PC-9 (cell line): ENCODE measurements around the gene SUGP2. TPM values are rescaled to one million over a fixed set of nuclear protein-coding genes. Genes with fewer than 3 reads are reported as not detected.

Source experiments
- BruUV-seq: library from RNA; stranded (reverse); fragments of 400-500 nt; replicated peaks from 2 replicates; lab custom pipeline; 2021; lab: Mats Ljungman, UMichigan
- CTCF ChIA-PET: fragments of 300-600 bp; sonication (Branson Sonifier 250); formaldehyde crosslinking; loops from one replicate; lab custom pipeline; 2022; ENCODE audit warnings: antibody characterized with exemption; lab: Charles Lee
- POLR2A ChIA-PET: fragments of 300-600 bp; sonication (Branson Sonifier 250); formaldehyde crosslinking; loops from one replicate; lab custom pipeline; 2022; ENCODE audit warnings: antibody characterized with exemption; ENCODE audit not compliant: unreplicated experiment; lab: Charles Lee
- DNase-seq, 2 experiments: peaks; one replicate each; pipeline versions ENCODE4 v3.0.0 to v3.0.0-alpha.2; 2015 to 2022; ENCODE audit warnings: mixed read lengths in 1 of 2
- H2AFZ ChIP-seq: fragments of 200-600 bp; sonication (generic); 2 replicates; pipeline ENCODE4 v1.8.1; 2017; ENCODE audit warnings: antibody characterized with exemption
- H3F3A ChIP-seq: fragments of 200-600 bp; sonication (generic); 2 replicates; pipeline ENCODE4 v1.8.1; 2017; ENCODE audit warnings: antibody characterized with exemption, mild to moderate bottlenecking, low read depth; ENCODE audit not compliant: insufficient read depth
- H3K27ac ChIP-seq: fragments of 200-600 bp; sonication (generic); 2 replicates; pipeline ENCODE4 v1.6.1; 2016; ENCODE audit warnings: mixed run types
- H3K27me3 ChIP-seq: fragments of 200-600 bp; sonication (generic); 2 replicates; pipeline ENCODE4 v1.6.1; 2016; ENCODE audit warnings: low read depth, mixed run types; ENCODE audit not compliant: insufficient read depth
- H3K36me3 ChIP-seq: fragments of 200-600 bp; sonication (generic); 2 replicates; pipeline ENCODE4 v1.6.1; 2016; ENCODE audit warnings: low read depth, mixed run types
- H3K4me1 ChIP-seq: fragments of 200-600 bp; sonication (generic); replicated peaks from 2 replicates; pipeline ENCODE4 v1.6.1; 2016; ENCODE audit warnings: mixed run types; ENCODE audit not compliant: insufficient read depth
- H3K4me2 ChIP-seq: fragments of 200-600 bp; sonication (generic); 2 replicates; pipeline ENCODE4 v1.6.1; 2017; ENCODE audit warnings: mixed run types
- H3K4me3 ChIP-seq: fragments of 200-600 bp; sonication (generic); 2 replicates; pipeline ENCODE4 v1.6.1; 2016; ENCODE audit warnings: mixed run types
- H3K79me2 ChIP-seq: fragments of 200-600 bp; sonication (generic); 2 replicates; pipeline ENCODE4 v1.6.1; 2017; ENCODE audit warnings: low read depth, mixed run types
- H3K9me2 ChIP-seq: fragments of 200-600 bp; sonication (generic); 2 replicates; pipeline ENCODE4 v1.8.1; 2017; ENCODE audit warnings: mild to moderate bottlenecking; ENCODE audit not compliant: insufficient read depth
- H3K9me3 ChIP-seq: fragments of 200-600 bp; sonication (generic); 2 replicates; pipeline ENCODE4 v1.8.1; 2016; ENCODE audit warnings: low read depth; ENCODE audit not compliant: insufficient read depth
- H4K20me1 ChIP-seq: fragments of 200-600 bp; sonication (generic); 2 replicates; pipeline ENCODE4 v1.8.1; 2017; ENCODE audit not compliant: insufficient read depth
- CTCF ChIP-seq: fragments of 200-600 bp; sonication (generic); conservative IDR thresholded peaks from 2 replicates; pipeline ENCODE4 v1.6.1; 2017; ENCODE audit warnings: mixed run types, antibody characterized with exemption, mild to moderate bottlenecking, moderate library complexity
- EZH2 ChIP-seq: fragments of 200-600 bp; sonication (generic); IDR thresholded peaks from 2 replicates; pipeline ENCODE4 v1.8.0; 2017; ENCODE audit warnings: antibody characterized with exemption, low read depth
- intact Hi-C: fragments of 100-400 bp; cut with micrococcal nuclease; formaldehyde crosslinking; loops from one replicate; pipeline ENCODE4 v1.10.0; 2022; ENCODE audit not compliant: unreplicated experiment
- total RNA-seq: library from RNA; stranded (reverse); gene quantifications from 2 replicates; pipeline ENCODE4 v1.2.3, GENCODE V29; 2021

SUGP2 gene
- total RNA-seq, 1 experiment from 2014 or later = 73.1 TPM

DNA sequence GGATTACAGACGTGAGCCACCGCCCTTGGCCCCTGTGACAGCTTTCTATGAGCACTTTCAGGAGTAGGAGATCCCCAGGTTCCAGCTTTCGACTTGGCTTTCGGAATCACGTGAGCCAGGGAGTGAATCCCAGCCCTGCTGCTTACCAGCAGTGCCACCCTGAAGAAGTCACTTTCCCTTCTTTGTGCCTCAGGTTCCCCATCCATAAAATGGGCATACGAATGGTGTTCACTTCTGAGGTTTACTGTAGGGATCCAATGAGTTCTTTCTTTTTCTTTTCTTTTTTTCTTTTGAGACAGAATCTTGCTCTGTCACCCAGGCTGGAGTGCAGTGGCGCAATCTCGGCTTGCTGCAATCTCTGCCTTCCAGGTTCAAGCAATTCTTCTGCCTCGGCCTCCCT is 88.0 kb downstream of the SUGP2 start:
- TF ChIP-seq CTCF = no peak
- no peak for TF ChIP-seq EZH2
- intact Hi-C loops = no loop called here
- Histone ChIP-seq H2AFZ (no peak overlapping the region), H3K4me1 (no peaks in the 10 kb centered on the region), H3K36me3 (no peaks in the 10 kb centered on the region), H3K9me3 (no peaks in the 10 kb centered on the region), H3K4me3 (no peak overlapping the region), H3K79me2 (peaks cover 10% of the 10 kb centered on the region), H3K27me3 (no peaks in the 10 kb centered on the region), H3K27ac (no peak overlapping the region), H4K20me1 (no peaks in the 10 kb centered on the region), H3F3A (peaks cover 39% of the 10 kb centered on the region), H3K4me2 (no peak overlapping the region), H3K9me2 (no peaks in the 10 kb centered on the region)
- DNase-seq = no peak
- ChIA-PET CTCF (no interaction called here), POLR2A (no interaction called here)
- BruUV-seq = no TSS peak

- Histone ChIP-seq H4K20me1 (no peaks in the 10 kb centered on the region), H3K9me2 (no peaks in the 10 kb centered on the region), H3K9me3 (no peaks in the 10 kb centered on the region), H3K27me3 (no peaks in the 10 kb centered on the region), H3K4me3 (no peak overlapping the region), H3K4me1 (peaks cover 10% of the 10 kb centered on the region), H3F3A (peaks cover 39% of the 10 kb centered on the region), H3K4me2 (no peak overlapping the region), H3K36me3 (no peaks in the 10 kb centered on the region), H3K79me2 (peaks cover 27% of the 10 kb centered on the region), H3K27ac (no peak overlapping the region), H2AFZ (no peak overlapping the region)
- ChIA-PET CTCF (no interaction called here), POLR2A (no interaction called here)
- no TSS peak for BruUV-seq
- no peak for TF ChIP-seq CTCF
- TF ChIP-seq EZH2 = no peak
- DNase-seq = no peak
- intact Hi-C loops = no loop called here
Observed at GRCh38 chr19:18943465-18943864, 89.9 kb downstream of the SUGP2 start.

- peaks cover 5% of the 10 kb centered on the region for H3K36me3 ChIP-seq
Observed at GRCh38 chr19:18942692-18943091, 90.6 kb downstream of the SUGP2 start.

More at GRCh38 chr19:18942692-18943091, 90.6 kb downstream of the SUGP2 start:
- Histone ChIP-seq H3K9me3 (no peaks in the 10 kb centered on the region), H3K79me2 (peaks cover 33% of the 10 kb centered on the region), H3K27me3 (no peaks in the 10 kb centered on the region), H3K4me1 (peaks cover 10% of the 10 kb centered on the region), H4K20me1 (no peaks in the 10 kb centered on the region), H3K9me2 (no peaks in the 10 kb centered on the region), H2AFZ (no peak overlapping the region), H3K4me3 (no peak overlapping the region), H3K27ac (no peak overlapping the region), H3F3A (peaks cover 39% of the 10 kb centered on the region), H3K4me2 (no peak overlapping the region)
- TF ChIP-seq EZH2 (no peak), CTCF (no peak)
- intact Hi-C loops = no loop called here
- BruUV-seq = no TSS peak
- no peak for DNase-seq
- CTCF ChIA-PET = no interaction called here
- POLR2A ChIA-PET = no interaction called here
